ENCODE measurements around the gene EFCAB6.

Gene EFCAB6

GRCh38 chr22:43854121-43854785 lies 42.1 kb upstream of the EFCAB6 start:
- no peak for TF ChIP-seq ZFP3 (CRISPR knock-in tag; IDR thresholded peaks at IDR 0.05)
- no peak for TF ChIP-seq GLIS3 (CRISPR knock-in tag; IDR thresholded peaks at IDR 0.05)
- TF ChIP-seq ISL1 (CRISPR knock-in tag; IDR thresholded peaks at IDR 0.05) = no peak
- TF ChIP-seq POU6F1 (CRISPR knock-in tag; IDR thresholded peaks at IDR 0.05; ENCODE audit: borderline replicate concordance, low read depth) = no peak
- no peak for TF ChIP-seq ZC3H10 (CRISPR knock-in tag; IDR thresholded peaks at IDR 0.05)
- no peak for TF ChIP-seq CSRNP3 (CRISPR knock-in tag; IDR thresholded peaks at IDR 0.05)
- TF ChIP-seq PPARA (CRISPR knock-in tag; IDR thresholded peaks at IDR 0.05; ENCODE audit: borderline replicate concordance) = no peak
- TF ChIP-seq TSHZ2 (CRISPR knock-in tag; IDR thresholded peaks at IDR 0.05) = no peak
- no peak for TF ChIP-seq BACH2 (CRISPR knock-in tag; IDR thresholded peaks at IDR 0.05; ENCODE audit: borderline replicate concordance)
- TF ChIP-seq TOX (CRISPR knock-in tag; IDR thresholded peaks at IDR 0.05; ENCODE audit: borderline replicate concordance) = no peak
- no peak for TF ChIP-seq ZFP30 (CRISPR knock-in tag; IDR thresholded peaks at IDR 0.05)
- TF ChIP-seq CSDC2 (CRISPR knock-in tag; IDR thresholded peaks at IDR 0.05) = no peak
- TF ChIP-seq ARNTL (CRISPR knock-in tag; IDR thresholded peaks at IDR 0.05; ENCODE audit: borderline replicate concordance, low read depth) = no peak
- no peak for TF ChIP-seq CREB5 (CRISPR knock-in tag; IDR thresholded peaks at IDR 0.05; ENCODE audit: low read depth)
- ATAC-seq = no peak

GRCh38 chr22:43853328-43853931 lies 41.3 kb upstream of the EFCAB6 start:
- TF ChIP-seq ZNF8 (CRISPR knock-in tag; IDR thresholded peaks at IDR 0.05) (no peak), TOX (CRISPR knock-in tag; IDR thresholded peaks at IDR 0.05; ENCODE audit: borderline replicate concordance) (no peak), CREB5 (CRISPR knock-in tag; IDR thresholded peaks at IDR 0.05; ENCODE audit: low read depth) (no peak), ZNF70 (CRISPR knock-in tag; IDR thresholded peaks at IDR 0.05) (no peak), SNAI2 (CRISPR knock-in tag; IDR thresholded peaks at IDR 0.05) (no peak)
- no peak; the same call in 2 of the 3 replicates for ATAC-seq

GRCh38 chr22:43852573-43853327 lies 40.6 kb upstream of the EFCAB6 start:
- ATAC-seq = no peak
- no peak for TF ChIP-seq BACH2 (CRISPR knock-in tag; IDR thresholded peaks at IDR 0.05; ENCODE audit: borderline replicate concordance)
- TF ChIP-seq CREB5 (CRISPR knock-in tag; IDR thresholded peaks at IDR 0.05; ENCODE audit: low read depth) = no peak
- TF ChIP-seq ZNF8 (CRISPR knock-in tag; IDR thresholded peaks at IDR 0.05) = no peak
- TF ChIP-seq RARB (CRISPR knock-in tag; IDR thresholded peaks at IDR 0.05) = no peak
- TF ChIP-seq ISL1 (CRISPR knock-in tag; IDR thresholded peaks at IDR 0.05) = no peak
- no peak for TF ChIP-seq GLIS3 (CRISPR knock-in tag; IDR thresholded peaks at IDR 0.05)
- no peak for TF ChIP-seq CSRNP3 (CRISPR knock-in tag; IDR thresholded peaks at IDR 0.05)
- no peak for TF ChIP-seq ZC3H10 (CRISPR knock-in tag; IDR thresholded peaks at IDR 0.05)
- TF ChIP-seq TSHZ2 (CRISPR knock-in tag; IDR thresholded peaks at IDR 0.05) = no peak
- no peak for TF ChIP-seq ARNTL (CRISPR knock-in tag; IDR thresholded peaks at IDR 0.05; ENCODE audit: borderline replicate concordance, low read depth)
- TF ChIP-seq ZNF70 (CRISPR knock-in tag; IDR thresholded peaks at IDR 0.05) = no peak

Measured in SK-N-SH treated with all-trans-retinoic acid at 6 μM for 48 hours (cell line).